Fibroblast of skin of scalp (primary cell): ENCODE measurements around the gene HDAC4.

Experiments used
- DNase-seq: peaks from one replicate; pipeline ENCODE4 v3.0.0-alpha.2; 2013

Gene HDAC4

DNA sequence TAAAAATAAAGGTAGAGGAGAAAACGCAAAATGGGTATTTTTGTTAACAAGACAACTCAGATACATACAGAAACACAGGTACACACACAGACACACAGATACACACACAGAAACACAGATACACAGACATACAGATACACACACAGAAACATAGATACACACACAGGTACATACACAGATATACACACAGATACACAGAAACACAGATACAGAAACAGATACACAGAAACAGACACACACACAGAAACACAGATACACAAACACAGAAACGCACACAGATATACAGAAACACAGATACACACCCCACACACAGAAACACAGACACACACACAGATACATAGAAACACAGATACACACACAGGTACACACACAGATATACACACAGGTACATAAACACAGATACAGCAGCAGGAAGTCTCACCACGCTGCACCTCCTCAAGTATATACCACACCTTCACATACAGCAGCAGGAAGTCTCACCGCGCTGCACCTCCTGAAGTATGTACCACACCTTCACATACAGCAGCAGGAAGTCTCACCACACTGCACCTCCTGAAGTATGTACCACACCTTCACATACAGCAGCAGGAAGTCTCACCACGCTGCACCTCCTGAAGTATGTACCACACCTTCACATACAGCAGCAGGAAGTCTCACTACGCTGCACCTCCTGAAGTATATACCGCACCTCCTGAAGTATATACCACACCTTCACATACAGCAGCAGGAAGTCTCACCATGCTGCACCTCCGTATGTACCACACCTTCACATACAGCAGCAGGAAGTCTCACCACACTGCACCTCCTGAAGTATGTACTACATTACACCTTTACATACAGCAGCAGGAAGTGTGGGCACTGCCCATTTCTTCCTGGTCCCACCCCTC is 250.5 kb downstream of the HDAC4 start:
- no peak for DNase-seq

DNA sequence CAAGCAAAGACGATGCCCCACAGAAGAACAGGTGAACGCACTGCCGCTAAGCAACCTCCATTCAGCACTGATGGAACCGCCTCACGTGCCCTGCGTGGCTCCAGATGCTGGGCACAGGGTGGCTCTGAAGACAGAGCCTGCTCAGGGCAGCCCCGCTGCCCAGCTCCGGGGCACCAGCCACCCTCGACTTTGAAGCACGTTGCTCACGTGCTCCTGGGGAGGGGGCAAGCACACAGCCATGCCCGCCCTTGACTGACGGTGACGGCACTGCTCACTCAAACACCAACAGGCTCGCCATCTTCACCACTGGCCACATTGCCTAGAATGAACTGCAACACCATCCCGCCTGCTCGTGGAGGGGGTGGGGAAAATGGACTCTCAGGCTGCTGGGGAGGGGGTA is 251.3 kb downstream of the HDAC4 start:
- DNase-seq: no peak

DNA sequence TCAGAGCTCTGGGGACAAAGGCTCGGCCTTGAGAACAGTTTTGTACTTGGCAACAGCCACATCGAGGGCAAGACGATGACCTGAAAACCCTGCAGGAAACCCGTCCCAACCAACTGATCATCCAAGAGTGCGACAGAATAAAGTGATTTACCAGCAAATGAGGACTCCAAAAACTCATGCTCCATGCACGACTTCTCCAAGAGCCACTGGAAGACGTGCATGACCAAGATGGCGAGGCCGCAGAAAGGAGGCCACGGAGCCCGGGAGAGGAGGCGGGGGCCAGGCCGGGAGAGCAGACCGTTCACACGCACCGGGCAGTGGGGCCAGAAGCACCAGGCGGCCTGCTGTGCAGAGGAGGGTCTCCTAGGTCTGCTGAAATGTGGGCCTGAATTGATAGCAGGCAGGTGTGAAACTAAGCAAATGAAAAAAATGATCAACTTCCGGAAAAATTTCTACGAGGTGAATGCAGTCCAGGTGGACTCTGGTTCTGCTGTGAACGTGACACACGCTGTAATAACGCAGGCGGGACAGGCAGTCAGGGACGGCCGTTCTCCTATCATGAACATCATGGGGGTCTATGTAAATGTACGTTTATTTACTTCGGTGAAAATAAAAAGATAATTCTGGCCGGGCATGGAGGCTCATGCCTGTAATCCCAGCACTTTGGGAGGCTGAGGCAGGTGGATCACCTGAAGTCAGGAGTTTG is 252.2 kb downstream of the HDAC4 start:
- no peak for DNase-seq

DNA sequence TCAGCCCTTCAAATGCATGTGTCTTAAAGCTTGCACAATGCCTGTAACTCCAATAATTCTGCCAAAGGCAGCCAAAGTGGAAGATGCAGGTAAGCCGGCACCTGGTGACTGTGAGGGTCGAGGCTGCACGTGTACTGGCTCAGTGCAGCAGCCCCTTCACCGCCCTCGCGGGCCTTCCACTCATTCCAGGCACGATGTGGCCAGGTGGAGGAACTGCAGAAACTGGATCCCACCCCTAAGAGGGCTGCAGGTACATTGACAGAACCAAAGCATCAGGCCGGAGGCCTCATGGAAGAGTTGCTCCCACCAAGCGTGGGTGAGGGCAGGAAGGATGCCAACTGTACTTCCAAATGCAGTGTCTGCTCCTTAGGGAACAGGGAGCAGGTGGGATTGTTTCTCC is 253.4 kb downstream of the HDAC4 start:
- DNase-seq: no peak

DNA sequence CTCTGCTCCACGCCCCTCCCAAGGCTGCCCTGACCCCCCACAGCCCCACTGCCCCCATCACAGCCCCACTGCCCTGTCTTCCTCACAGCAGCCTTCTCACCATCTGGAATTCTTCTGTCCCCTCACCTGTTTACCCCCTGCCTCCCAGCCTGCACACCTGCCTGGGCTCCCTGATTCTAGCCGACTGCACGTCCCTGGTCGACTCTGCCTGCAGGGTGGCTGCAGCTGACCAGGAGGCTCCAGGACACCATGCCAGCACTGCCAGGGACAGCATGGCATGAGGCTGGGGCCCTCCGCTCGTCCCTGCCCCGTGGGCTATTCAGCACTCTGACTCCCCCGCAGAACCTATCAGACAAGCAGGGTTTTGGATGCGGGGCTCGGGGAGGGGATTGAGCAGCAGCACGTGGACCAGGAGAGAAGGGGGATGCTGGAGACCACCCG is 254.1 kb downstream of the HDAC4 start:
- DNase-seq: no peak

DNA sequence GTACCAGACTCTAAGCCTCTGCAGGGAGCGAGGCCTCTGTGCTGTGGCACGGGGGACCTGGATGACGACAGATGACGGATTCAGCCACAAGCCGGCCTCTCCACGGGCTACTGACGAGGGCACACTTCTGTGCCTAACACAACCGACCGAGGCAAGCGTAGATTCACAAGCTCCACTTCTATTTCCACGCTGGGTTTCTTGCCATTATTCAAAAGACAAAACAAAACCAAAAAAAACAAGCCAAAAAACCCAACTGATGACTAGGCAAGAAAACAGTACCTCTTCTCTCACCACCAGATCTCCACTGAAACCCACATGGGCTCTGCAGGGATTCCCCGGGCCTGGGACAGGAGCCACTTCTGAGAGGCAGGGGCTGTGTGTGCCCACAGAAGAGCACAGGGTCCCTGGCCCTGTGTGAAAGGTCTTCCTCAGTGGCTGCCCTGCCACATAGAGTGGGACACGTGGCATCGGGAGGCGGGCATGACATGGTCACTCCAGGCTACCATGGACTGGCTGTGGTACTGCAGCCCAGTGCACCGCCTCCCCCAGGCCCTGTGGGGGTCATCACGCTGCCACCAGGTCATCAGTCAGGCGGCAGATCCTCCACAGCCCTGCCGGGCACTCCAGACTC is 254.7 kb downstream of the HDAC4 start:
- no peak for DNase-seq

DNA sequence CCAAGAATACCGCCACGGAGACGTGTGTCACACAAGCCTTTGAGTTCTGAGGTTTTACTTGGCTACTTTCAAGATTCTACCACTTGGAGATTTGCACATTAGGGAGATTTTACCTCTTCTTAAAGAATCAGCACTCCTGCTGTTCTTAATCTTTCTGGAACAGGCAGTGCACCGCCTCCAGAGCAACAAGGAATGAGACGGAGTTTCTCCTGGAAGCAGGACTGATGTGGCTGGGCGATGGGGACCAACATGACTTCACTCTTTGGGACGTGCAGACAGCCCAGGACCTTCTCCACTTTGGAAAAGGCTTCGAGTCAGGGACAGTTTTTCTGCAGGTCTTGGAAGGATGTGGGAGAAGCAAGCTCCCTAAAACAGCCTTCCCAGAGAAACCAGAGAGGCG is 255.2 kb downstream of the HDAC4 start:
- no peak for DNase-seq

DNA sequence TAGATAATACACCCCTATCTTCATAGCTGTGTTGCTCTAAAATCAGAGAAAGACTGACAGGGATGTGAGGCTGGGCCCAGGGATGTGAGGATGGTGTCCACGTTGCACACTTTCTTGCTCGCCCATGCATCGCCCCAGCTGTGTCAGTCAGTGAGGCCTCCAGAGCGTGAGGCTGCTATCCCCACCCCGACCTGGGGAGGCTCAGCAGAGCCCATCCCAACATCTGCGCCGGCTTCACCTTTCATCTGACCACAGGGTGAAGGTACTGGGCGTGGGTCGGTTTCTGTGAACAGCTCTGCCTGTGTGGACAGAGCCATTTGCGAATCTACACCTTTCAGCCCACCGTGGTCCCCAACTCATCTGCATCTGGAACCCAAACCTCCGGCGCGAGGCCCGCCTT is 255.7 kb downstream of the HDAC4 start:
- no peak for DNase-seq

DNA sequence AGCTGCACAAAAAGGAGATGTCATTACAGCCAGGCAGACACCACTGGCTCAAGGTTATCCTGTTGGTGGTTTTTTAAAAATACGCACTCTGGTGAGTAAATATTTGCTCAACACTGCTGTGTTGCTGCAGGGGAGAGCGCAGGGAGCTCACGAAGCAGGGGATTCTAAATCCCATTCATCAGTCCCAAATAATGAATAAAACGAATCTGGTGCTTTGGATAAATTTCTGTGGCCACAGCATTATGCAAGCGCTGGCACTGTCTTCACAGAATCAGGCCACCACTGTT is 256.2 kb downstream of the HDAC4 start:
- no peak for DNase-seq

DNA sequence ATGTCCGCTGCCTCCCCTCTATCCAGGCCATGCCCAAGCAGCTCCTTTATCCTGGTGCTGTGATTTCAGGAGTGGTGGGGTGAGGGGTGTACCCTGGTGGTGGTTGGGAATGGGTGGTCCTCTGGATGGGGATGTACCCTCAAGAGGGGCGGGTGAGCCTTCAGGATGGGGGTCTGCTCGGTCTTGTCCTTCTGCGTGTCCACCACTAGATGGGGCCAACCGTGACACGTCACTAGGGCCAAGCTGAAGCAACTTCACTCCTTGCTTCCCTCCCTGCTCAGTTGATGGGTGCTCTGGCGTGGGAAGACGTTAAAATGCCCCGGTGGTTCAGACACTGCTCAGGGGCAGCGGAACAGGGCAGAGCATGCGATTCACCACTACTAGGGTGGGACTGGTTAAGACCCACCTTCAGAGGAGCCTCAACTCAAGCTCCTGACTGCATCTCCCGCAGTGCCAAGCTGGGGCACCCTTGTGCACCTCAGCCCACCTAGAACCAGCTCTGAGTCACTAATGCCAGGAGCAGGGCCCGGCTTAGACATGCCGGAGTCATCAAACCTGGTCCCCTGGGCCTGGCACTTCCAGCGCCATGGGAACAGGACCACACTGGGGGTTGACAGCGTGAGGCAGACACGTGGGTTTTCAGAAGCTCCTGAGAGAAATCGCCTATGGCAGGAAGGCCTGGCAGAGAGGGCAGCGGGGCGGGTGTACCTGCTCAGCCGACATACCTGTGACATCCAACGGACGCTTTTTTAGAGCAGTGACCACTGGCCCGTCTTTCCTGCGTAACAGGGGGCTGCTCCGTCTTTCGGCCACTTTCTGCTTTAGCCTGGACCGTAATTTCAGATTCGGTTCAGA is 256.7 kb downstream of the HDAC4 start:
- peak; percentile 59 for DNase-seq

DNA sequence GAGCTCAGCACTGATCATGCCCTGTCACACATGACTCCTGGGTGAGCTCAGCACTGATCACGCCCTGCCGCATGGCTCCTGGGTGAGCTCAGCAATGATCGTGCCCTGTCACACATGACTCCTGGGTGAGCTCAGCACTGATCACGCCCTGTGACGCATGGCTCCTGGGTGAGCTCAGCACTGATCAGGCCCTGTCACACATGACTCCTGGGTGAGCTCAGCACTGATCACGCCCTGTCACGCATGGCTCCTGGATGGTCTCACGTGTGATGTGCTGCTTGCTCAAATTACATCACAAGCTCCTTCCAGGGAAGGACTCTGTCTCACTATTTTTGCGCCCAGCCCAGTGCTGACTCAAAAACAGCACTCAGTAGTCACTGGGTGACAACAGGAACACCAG is 258.0 kb downstream of the HDAC4 start:
- DNase-seq: no peak

DNA sequence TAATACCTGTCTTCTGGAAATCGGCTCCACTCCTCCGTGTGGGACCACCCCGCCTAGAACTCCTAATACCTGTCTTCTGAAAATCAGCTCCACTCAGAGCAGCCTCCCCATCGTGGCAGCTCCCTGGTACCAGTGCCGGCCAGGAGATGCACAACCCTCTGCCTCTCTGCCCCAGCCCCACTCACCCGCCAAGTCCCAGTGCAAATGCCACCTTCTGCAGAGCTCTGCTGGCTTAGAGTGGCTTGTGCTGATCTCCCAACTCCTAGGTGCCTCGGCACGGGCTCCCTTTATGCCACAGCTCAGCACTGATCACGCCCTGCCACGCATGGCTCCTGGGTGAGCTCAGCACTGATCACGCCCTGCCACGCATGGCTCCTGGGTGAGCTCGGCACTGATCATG is 258.5 kb downstream of the HDAC4 start:
- no peak for DNase-seq

DNA sequence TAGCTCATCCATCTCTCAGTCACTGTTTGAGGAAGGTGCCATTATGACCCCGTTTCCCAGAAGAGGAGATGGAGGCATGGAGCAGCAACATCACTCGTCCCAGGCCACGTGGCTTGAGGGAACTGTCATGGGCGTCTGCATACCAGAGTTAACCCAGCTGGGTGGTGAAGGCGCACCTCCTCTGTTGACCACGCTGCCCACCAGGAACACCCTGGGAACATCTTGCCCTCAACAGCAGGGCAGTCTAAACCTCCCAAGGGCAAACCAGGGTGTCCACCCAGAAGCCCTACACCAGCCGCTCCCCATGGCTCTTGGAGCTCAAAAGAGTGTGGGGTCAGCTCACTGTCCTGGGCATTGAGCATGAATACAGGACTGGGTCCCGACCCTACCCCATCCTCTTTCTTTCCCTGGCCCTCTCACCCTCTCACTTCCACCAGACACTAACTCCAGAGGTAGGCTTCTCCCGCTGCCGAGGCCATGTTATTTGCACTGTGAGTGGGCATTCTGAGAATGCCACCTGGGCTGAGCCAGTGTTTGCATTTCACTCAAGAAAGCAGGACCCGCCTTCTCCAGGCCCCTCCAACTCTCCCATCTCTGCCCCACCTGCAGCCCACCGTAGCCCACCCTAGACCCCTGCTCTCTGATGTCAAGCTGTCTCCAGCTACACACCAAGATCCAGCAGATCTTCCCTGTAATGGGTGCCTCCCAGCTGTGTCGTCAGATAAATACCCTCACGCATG is 259.6 kb downstream of the HDAC4 start:
- no peak for DNase-seq

DNA sequence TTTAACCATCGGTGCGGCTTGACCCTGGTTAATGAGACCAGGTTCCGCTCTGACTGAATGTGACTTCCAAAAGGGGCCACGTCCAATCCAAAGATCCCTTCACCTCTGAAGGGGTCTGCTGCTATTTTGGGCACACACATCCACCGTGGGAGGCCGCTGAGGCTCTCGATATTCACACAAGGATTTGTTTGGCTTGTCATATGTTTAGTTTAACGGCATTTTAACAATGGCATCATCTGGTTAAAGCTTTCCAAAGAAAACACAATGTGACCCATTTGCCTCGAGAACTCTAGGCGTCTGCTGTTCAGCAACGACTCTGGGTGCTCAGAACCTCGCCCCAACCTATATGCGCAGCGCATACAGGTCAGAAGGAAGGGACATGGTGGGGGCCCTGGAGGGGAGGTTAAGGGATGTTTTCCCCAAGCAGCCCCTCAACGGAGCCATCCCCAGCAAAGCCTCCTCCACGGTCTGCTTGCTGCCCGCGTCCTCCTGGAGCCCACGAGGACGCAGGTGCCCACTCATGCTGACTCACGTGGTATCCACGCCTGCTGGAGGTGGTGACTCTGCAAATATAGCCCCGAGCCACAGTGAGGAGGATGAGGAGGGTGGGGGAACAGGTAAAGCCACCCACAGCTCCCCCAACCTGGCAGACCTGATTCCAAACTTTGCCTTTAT is 260.3 kb downstream of the HDAC4 start:
- DNase-seq: no peak

DNA sequence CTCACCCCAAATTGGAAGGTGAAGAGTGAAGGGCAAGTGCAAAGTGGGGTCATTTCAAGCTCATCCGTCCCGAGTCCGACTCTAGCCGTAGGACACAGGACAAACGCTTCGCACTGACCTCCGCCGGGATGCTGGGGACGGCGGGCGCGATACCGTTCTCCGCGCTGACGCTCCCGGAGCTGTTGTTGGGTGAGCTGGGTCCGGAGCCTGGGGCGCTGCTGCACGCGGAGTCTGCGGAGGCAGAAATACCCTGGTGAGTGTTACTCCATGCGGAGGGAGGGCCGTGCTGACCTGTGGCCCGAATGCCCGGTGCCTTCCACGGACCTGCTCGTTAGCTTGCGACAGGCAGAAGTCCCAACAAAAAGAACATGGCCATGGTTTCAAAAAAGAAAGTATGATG is 261.3 kb downstream of the HDAC4 start:
- no peak for DNase-seq

DNA sequence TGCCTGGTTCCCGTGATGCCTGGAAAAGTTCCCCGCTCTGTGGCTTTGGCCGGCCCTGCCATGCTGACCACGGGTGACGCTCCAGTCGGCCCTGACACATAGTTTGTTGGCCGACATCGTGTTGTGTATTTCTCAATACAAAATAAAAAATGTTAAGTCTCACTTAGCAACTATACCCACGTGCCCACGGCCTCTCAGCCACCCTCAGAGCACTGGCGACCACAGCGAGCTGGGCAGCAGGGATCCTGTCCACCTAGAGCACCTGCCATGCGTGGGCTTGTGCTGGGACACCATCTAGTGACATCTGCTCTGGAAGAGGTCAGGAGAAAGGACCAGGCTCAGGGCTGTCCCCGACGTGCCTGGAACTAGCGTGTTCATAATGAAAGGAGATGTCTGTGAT is 261.7 kb downstream of the HDAC4 start:
- no peak for DNase-seq

DNA sequence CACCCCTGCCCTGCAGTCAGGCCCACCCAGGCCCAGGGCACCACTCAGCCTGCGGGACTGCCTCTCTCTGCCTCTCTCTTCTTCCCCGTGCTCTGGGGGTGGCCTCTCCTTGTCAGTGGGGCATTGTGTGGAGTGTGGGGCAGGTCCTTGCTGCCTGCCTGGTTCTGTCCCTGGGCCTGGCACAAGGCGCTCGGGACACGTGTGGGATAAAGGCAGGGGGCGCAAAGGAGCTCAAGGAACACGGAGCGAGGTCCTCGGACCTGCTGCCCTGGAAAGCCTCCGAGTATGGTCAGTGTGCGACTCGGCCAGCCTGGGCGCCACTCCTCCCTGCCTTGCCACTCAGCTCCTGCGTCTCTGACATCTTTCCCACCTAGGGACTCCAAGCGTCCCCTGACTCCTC is 262.2 kb downstream of the HDAC4 start:
- no peak for DNase-seq

DNA sequence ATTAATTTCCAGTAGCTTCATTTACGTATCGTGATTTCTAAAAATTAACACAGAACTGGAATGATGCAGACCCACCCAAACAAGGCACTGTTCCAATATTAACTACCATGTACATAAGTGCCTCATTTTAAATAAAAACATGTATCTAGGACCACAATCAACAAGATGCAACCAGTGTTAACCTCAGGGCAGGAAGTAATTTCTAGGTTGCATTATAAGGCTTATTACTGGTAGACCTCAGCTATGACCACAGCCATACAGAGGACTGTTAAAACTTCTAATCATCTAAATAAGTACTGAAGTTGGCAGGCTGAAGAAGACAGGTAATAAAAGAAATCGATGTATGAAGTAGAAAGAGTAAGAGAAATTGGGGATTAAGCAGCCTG is 262.9 kb downstream of the HDAC4 start:
- no peak for DNase-seq

DNA sequence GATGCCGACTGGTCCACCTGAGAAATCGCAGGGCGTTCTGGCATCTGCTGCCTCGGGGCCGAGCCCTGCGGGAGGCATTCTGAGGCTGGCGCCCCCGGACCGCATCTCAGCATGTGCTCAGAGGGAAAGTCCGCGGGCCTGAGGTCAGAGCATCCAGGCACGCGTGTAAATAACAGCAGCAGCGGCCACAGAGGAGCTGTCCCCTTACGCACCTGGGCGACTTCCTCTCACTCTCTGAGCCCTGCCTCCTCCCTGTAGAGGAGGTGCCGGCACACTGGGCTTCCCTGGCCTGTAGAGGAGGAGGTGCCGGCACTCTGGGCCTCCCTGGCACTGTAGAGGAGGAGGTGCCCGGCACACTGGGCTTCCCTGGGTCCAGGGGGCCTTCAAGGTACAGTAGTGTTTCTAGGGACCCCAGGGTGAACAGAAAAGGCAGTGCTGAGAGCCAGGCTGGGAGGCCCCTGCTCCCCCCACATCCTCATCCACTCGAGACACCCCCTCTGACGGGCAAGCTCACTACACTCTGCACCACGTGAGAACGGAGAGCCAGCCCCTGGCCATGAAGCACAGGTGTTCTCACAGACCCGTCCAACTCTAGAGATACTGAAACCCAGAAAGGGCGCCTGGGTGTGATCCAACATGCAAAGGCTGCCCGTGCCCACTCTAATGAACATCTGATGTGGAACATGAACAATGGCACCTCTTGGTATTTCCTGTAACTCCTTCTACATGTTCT is 263.5 kb downstream of the HDAC4 start:
- DNase-seq: no peak

DNA sequence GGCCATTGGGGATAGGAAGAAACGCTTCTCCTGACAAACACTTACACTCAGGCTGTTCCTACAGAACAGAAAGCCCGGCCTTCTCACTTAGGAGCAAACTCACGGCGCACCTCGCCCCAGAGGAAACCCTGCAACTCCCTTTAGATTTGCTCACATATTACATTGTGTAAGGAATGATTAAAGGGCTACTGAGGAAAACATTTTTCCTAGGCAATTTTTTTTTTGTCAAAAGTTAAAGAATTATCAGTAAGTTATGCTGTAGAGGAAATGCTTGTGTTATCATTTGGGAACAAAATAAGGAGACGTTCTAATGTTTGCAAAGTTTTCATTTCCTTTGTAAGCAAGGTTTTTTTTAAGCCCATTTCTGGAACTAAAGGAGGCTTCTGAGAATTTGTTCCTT is 264.1 kb downstream of the HDAC4 start:
- DNase-seq: no peak

DNA sequence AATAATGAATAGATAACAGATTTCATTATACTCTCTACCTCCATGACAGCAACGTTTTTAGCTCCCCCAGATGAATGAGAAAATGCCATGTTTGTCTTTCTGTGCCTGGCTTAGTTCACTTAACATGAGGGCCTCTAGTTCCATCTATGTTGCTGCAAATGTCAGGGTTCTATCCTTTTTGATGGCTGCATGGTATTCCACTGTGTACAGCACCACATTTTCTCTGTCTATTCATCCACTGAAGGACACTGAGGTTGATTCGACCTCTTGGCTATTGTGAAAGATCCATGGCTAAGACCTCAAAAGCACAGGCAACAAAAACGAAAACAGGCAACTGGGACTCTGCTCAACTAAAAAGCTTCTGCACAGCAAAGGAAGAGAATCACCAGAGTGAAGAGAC is 264.6 kb downstream of the HDAC4 start:
- DNase-seq: no peak
